PC-9 (cell line): ENCODE results near the gene UPK1A. TPM values are rescaled to one million over a fixed set of nuclear protein-coding genes. Genes with fewer than 3 reads are reported as not detected.
A peak's percentile ranks its signal among the peaks of the same experiment; 100 is the strongest.

Experiments
- BruUV-seq: library from RNA; stranded (reverse); fragments of 400-500 nt; replicated peaks from 2 replicates; lab custom pipeline; 2021; lab: Mats Ljungman, UMichigan
- CTCF ChIA-PET: fragments of 300-600 bp; sonication (Branson Sonifier 250); formaldehyde crosslinking; loops from one replicate; lab custom pipeline; 2022; ENCODE audit warnings: antibody characterized with exemption; lab: Charles Lee
- POLR2A ChIA-PET: fragments of 300-600 bp; sonication (Branson Sonifier 250); formaldehyde crosslinking; loops from one replicate; lab custom pipeline; 2022; ENCODE audit warnings: antibody characterized with exemption; ENCODE audit not compliant: unreplicated experiment; lab: Charles Lee
- DNase-seq, 2 experiments: peaks; one replicate each; pipeline versions ENCODE4 v3.0.0 to v3.0.0-alpha.2; 2015 to 2022; ENCODE audit warnings: mixed read lengths in 1 of 2
- H2AFZ ChIP-seq: fragments of 200-600 bp; sonication (generic); 2 replicates; pipeline ENCODE4 v1.8.1; 2017; ENCODE audit warnings: antibody characterized with exemption
- H3F3A ChIP-seq: fragments of 200-600 bp; sonication (generic); 2 replicates; pipeline ENCODE4 v1.8.1; 2017; ENCODE audit warnings: antibody characterized with exemption, mild to moderate bottlenecking, low read depth; ENCODE audit not compliant: insufficient read depth
- H3K27ac ChIP-seq: fragments of 200-600 bp; sonication (generic); 2 replicates; pipeline ENCODE4 v1.6.1; 2016; ENCODE audit warnings: mixed run types
- H3K27me3 ChIP-seq: fragments of 200-600 bp; sonication (generic); 2 replicates; pipeline ENCODE4 v1.6.1; 2016; ENCODE audit warnings: low read depth, mixed run types; ENCODE audit not compliant: insufficient read depth
- H3K36me3 ChIP-seq: fragments of 200-600 bp; sonication (generic); 2 replicates; pipeline ENCODE4 v1.6.1; 2016; ENCODE audit warnings: low read depth, mixed run types
- H3K4me1 ChIP-seq: fragments of 200-600 bp; sonication (generic); replicated peaks from 2 replicates; pipeline ENCODE4 v1.6.1; 2016; ENCODE audit warnings: mixed run types; ENCODE audit not compliant: insufficient read depth
- H3K4me2 ChIP-seq: fragments of 200-600 bp; sonication (generic); 2 replicates; pipeline ENCODE4 v1.6.1; 2017; ENCODE audit warnings: mixed run types
- H3K4me3 ChIP-seq: fragments of 200-600 bp; sonication (generic); 2 replicates; pipeline ENCODE4 v1.6.1; 2016; ENCODE audit warnings: mixed run types
- H3K79me2 ChIP-seq: fragments of 200-600 bp; sonication (generic); 2 replicates; pipeline ENCODE4 v1.6.1; 2017; ENCODE audit warnings: low read depth, mixed run types
- H3K9me2 ChIP-seq: fragments of 200-600 bp; sonication (generic); 2 replicates; pipeline ENCODE4 v1.8.1; 2017; ENCODE audit warnings: mild to moderate bottlenecking; ENCODE audit not compliant: insufficient read depth
- H3K9me3 ChIP-seq: fragments of 200-600 bp; sonication (generic); 2 replicates; pipeline ENCODE4 v1.8.1; 2016; ENCODE audit warnings: low read depth; ENCODE audit not compliant: insufficient read depth
- H4K20me1 ChIP-seq: fragments of 200-600 bp; sonication (generic); 2 replicates; pipeline ENCODE4 v1.8.1; 2017; ENCODE audit not compliant: insufficient read depth
- EZH2 ChIP-seq: fragments of 200-600 bp; sonication (generic); IDR thresholded peaks from 2 replicates; pipeline ENCODE4 v1.8.0; 2017; ENCODE audit warnings: antibody characterized with exemption, low read depth
- intact Hi-C: fragments of 100-400 bp; cut with micrococcal nuclease; formaldehyde crosslinking; loops from one replicate; pipeline ENCODE4 v1.10.0; 2022; ENCODE audit not compliant: unreplicated experiment
- total RNA-seq: library from RNA; stranded (reverse); gene quantifications from 2 replicates; pipeline ENCODE4 v1.2.3, GENCODE V29; 2021
- TF ChIP-seq, protein P1 (sequence below): fragments of 200-600 bp; sonication (generic); conservative IDR thresholded peaks from 2 replicates; pipeline ENCODE4 v1.6.1; 2017; ENCODE audit warnings: mixed run types, antibody characterized with exemption, mild to moderate bottlenecking, moderate library complexity

Gene UPK1A
- total RNA-seq, 1 experiment from 2014 or later: 1.6 TPM

DNA sequence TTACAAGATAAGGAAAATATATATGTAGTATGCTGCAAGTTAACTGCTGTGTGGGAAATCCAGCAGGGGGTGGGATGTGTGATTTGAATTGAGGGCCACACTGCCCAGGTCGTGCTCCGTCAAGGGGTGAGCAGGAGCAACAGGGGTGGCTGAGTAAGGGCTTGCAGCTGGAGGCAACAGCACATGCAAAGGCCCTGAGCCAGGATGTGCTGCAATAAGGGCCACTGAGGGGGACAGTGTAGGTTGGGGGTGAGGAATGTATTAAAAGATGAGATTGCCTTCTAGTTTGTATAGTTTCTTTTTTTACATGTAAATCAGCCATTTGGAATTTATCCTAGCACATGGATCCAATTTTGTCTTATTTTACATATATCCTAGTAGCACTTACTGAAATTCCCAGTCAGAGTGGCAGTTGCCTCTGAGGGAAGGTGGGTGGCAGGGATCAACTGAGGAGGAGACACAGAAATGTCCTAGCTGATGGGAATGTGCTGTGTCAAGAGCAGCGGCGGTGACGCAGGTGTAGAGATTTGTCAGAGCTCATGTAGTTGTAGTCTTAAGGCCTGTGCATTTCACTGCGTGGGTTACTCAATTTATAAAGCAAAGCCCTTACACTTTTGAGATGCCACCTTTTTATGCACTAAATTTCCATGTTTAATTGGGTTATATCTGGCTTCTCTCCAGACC lies 42.8 kb upstream of the UPK1A start:
- POLR2A ChIA-PET: no interaction called here
- BruUV-seq: no TSS peak
- no peaks in the 10 kb centered on the region for H3K9me3 ChIP-seq
- no peak overlapping the region for H3K27ac ChIP-seq
- H3K4me2 ChIP-seq: no peak overlapping the region
- CTCF ChIA-PET: interaction anchor here (0.6 kb wide), 1 partner anchor 221 kb away, joined by 7 read pairs; no protein-coding TSS in a partner anchor
- no peaks in the 10 kb centered on the region for H3K27me3 ChIP-seq
- DNase-seq: no peak
- no peaks in the 10 kb centered on the region for H4K20me1 ChIP-seq
- peaks cover 10% of the 10 kb centered on the region for H3F3A ChIP-seq
- no peaks in the 10 kb centered on the region for H3K36me3 ChIP-seq
- no peaks in the 10 kb centered on the region for H3K4me1 ChIP-seq
- no peak overlapping the region for H2AFZ ChIP-seq
- TF ChIP-seq EZH2: no peak
- TF ChIP-seq, protein P1, sequence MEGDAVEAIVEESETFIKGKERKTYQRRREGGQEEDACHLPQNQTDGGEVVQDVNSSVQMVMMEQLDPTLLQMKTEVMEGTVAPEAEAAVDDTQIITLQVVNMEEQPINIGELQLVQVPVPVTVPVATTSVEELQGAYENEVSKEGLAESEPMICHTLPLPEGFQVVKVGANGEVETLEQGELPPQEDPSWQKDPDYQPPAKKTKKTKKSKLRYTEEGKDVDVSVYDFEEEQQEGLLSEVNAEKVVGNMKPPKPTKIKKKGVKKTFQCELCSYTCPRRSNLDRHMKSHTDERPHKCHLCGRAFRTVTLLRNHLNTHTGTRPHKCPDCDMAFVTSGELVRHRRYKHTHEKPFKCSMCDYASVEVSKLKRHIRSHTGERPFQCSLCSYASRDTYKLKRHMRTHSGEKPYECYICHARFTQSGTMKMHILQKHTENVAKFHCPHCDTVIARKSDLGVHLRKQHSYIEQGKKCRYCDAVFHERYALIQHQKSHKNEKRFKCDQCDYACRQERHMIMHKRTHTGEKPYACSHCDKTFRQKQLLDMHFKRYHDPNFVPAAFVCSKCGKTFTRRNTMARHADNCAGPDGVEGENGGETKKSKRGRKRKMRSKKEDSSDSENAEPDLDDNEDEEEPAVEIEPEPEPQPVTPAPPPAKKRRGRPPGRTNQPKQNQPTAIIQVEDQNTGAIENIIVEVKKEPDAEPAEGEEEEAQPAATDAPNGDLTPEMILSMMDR: no peak
- no peak overlapping the region for H3K4me3 ChIP-seq
- intact Hi-C loops: no loop called here
- no peaks in the 10 kb centered on the region for H3K79me2 ChIP-seq
- no peaks in the 10 kb centered on the region for H3K9me2 ChIP-seq

DNA sequence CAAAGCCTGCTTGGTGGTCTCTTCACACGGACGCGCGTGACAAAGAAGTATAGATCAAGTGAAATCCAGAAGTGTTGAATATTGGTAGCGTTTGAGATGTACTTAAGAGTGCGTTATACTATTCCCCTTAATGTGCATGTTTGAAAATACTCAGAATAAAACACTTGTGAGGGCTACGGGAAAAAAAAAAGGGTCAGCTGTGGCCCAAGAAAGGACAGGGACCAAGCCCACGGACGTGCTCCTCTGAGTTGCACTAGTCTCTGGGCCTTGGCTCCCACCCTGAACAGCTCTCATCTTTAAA lies 38.1 kb upstream of the UPK1A start:
- peak overlapping the region; percentile 66 for H3K27ac ChIP-seq
- H4K20me1 ChIP-seq: no peaks in the 10 kb centered on the region
- CTCF ChIA-PET: no interaction called here
- POLR2A ChIA-PET: interaction anchor here (0.6 kb wide), 1 partner anchor 191 kb away, joined by 4 read pairs; no protein-coding TSS in a partner anchor
- intact Hi-C loops: loop anchor here (1.0 kb wide), 2 partner anchors 16 to 118 kb away; partner anchors contain the start of gene HAUS5
- no peaks in the 10 kb centered on the region for H3K9me3 ChIP-seq
- H3K79me2 ChIP-seq: peaks cover 12% of the 10 kb centered on the region
- no peak for TF ChIP-seq EZH2
- TF ChIP-seq, protein P1: no peak
- 0 out of 2 replicates have a peak, but pooled peaks cover 4% of the 10 kb centered on the region for H3K36me3 ChIP-seq
- peak overlapping the region; percentile 84 for H2AFZ ChIP-seq
- peaks cover 18% of the 10 kb centered on the region for H3F3A ChIP-seq
- H3K27me3 ChIP-seq: no peaks in the 10 kb centered on the region
- peak overlapping the region; percentile 93 for H3K4me2 ChIP-seq
- no peaks in the 10 kb centered on the region for H3K9me2 ChIP-seq
- peaks cover 5% of the 10 kb centered on the region; the same call in 1 of the 2 replicates for H3K4me1 ChIP-seq
- DNase-seq: no peak
- peak overlapping the region; percentile 93 for H3K4me3 ChIP-seq
- BruUV-seq: TSS peak; percentile 98

DNA sequence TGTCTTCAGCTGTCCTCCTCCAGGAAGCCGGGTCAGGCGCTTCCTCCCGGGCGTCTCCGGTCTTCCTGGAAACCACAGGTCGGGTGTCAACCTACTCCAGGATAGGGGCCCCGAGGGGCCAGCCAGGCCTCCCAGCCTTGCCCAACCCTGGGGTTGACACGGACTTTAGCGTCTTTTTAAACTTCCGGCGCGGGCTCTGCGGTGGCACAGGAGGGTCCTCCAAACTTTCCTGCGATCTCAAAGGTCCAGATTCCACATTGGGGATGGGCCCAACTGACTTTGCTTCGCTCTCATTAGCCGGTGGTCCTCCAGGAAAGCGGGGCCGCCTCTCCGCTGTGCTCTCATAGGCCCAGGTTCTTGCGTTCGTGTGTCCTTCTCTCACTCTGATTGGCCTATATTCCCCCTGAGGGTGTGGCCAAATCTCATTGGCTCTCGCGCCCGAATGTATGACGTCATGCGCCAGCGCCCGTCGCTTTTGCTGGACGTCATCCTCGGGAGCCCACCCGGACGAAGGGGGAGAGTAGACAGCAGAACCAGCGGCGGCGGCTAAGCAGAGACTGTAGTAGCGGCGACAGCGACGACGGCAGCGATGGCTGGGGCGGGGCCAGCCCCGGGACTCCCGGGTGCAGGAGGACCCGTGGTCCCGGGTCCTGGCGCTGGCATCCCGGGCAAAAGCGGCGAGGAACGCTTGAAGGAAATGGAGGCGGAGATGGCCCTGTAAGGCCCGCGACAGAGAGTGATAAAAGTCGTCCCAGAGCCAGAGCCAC lies 37.6 kb upstream of the UPK1A start, which contains the start of gene RBM42:
TSS of gene RBM42 (plus strand) at position 472 of the 767 bp plus-strand sequence. CDS start at position 590, 118 bp downstream.
- Histone ChIP-seq H3K36me3 (0 out of 2 replicates have a peak, but pooled peaks cover 4% of the 10 kb centered on the region), H3K79me2 (peaks cover 12% of the 10 kb centered on the region), H3K27ac (peak within 1 kb of the TSS; percentile 66), H3K4me2 (peak within 1 kb of the TSS; percentile 93), H3F3A (peaks cover 18% of the 10 kb centered on the region), H3K27me3 (no peaks in the 10 kb centered on the region), H2AFZ (peak within 1 kb of the TSS; percentile 98), H3K9me2 (no peaks in the 10 kb centered on the region), H4K20me1 (no peaks in the 10 kb centered on the region), H3K4me1 (peaks cover 5% of the 10 kb centered on the region; the same call in 1 of the 2 replicates), H3K9me3 (no peaks in the 10 kb centered on the region), H3K4me3 (peak within 1 kb of the TSS; percentile 93)
- no TSS peak for BruUV-seq
- TF ChIP-seq, protein P1: no peak
- TF ChIP-seq EZH2: no peak
- intact Hi-C loops: loop anchor here (1.0 kb wide), 2 partner anchors 16 to 118 kb away; partner anchors contain the start of gene HAUS5
- ChIA-PET CTCF (no interaction called here), POLR2A (interaction anchor here (0.6 kb wide), 1 partner anchor 191 kb away, joined by 4 read pairs; no protein-coding TSS in a partner anchor)
- DNase-seq: peak; percentile 97
